Stimulated activated memory B cell treated with anti-CD40 and anti-IgM and Interleukin-4, amounts not matched to agents 10 μg/mL and 1 μg/mL and 100 μg/mL, for 72 hours (primary cell): Measurements from ENCODE around the gene PRPS2.

Source experiments
- ATAC-seq: fragments of 150-1000 bp; cut with Tn5 transposase; 2 replicates; pipeline ENCODE4 v1.10.0; 2021
- H3K27ac Mint-ChIP-seq: one replicate; pipeline ENCODE4 v1.8.0; 2022; ENCODE audit warnings: mild to moderate bottlenecking, mixed read lengths
- H3K27me3 Mint-ChIP-seq: one replicate; pipeline ENCODE4 v1.8.0; 2022; ENCODE audit warnings: mixed read lengths
- H3K36me3 Mint-ChIP-seq: one replicate; pipeline ENCODE4 v1.8.0; 2022; ENCODE audit warnings: mixed read lengths
- H3K4me1 Mint-ChIP-seq: one replicate; pipeline ENCODE4 v1.8.0; 2022; ENCODE audit warnings: mixed read lengths
- H3K4me3 Mint-ChIP-seq: one replicate; pipeline ENCODE4 v1.8.0; 2022; ENCODE audit warnings: mild to moderate bottlenecking, moderate library complexity, mixed read lengths
- H3K9me3 Mint-ChIP-seq: one replicate; pipeline ENCODE4 v1.8.0; 2022; ENCODE audit warnings: mixed read lengths

The PRPS2 gene

GRCh38 chrX:12791257-12792228 is at the start of gene PRPS2:
Gene PRPS2 (plus strand): TSS chrX:12791412. CDS start chrX:12791498, 86 bp downstream.
- peak within 1 kb of the TSS; percentile 89 for H3K4me3 Mint-ChIP-seq
- no peaks in the 10 kb centered on the region for H3K9me3 Mint-ChIP-seq
- H3K27me3 Mint-ChIP-seq, result no peaks in the 10 kb centered on the region
- H3K27ac Mint-ChIP-seq, result peak within 1 kb of the TSS; percentile 72
- H3K36me3 Mint-ChIP-seq, result no peaks in the 10 kb centered on the region
- peak; percentile 94 for ATAC-seq
- H3K4me1 Mint-ChIP-seq, result peaks cover 13% of the 10 kb centered on the region

GRCh38 chrX:12741416-12741815 is 49.8 kb upstream of the PRPS2 start:
- no peaks in the 10 kb centered on the region for H3K36me3 Mint-ChIP-seq
- H3K9me3 Mint-ChIP-seq, result no peaks in the 10 kb centered on the region
- no peak for ATAC-seq
- H3K4me1 Mint-ChIP-seq, result no peaks in the 10 kb centered on the region
- H3K4me3 Mint-ChIP-seq, result no peak overlapping the region
- H3K27ac Mint-ChIP-seq, result no peak overlapping the region
- no peaks in the 10 kb centered on the region for H3K27me3 Mint-ChIP-seq

- H3K27ac Mint-ChIP-seq, result no peak overlapping the region
- H3K4me3 Mint-ChIP-seq, result no peak overlapping the region
- peaks cover 4% of the 10 kb centered on the region for H3K9me3 Mint-ChIP-seq
- H3K4me1 Mint-ChIP-seq, result no peaks in the 10 kb centered on the region
- no peaks in the 10 kb centered on the region for H3K27me3 Mint-ChIP-seq
- ATAC-seq, result no peak
- H3K36me3 Mint-ChIP-seq, result no peaks in the 10 kb centered on the region
These were observed 43.8 kb upstream of the PRPS2 start for GRCh38 chrX:12747433-12747832.

- ATAC-seq, result no peak
These were observed 39.3 kb upstream of the PRPS2 start for GRCh38 chrX:12751887-12752286.

GRCh38 chrX:12753366-12753765 is 37.8 kb upstream of the PRPS2 start:
- Mint-ChIP-seq H3K27ac (no peak overlapping the region), H3K27me3 (no peaks in the 10 kb centered on the region)

More at GRCh38 chrX:12751887-12752286, 39.3 kb upstream of the PRPS2 start:
- Mint-ChIP-seq H3K27ac (no peak overlapping the region), H3K36me3 (no peaks in the 10 kb centered on the region), H3K9me3 (peaks cover 4% of the 10 kb centered on the region), H3K27me3 (no peaks in the 10 kb centered on the region), H3K4me1 (no peaks in the 10 kb centered on the region), H3K4me3 (no peak overlapping the region)

GRCh38 chrX:12758291-12758690 is 32.9 kb upstream of the PRPS2 start:
- Mint-ChIP-seq H3K36me3 (no peaks in the 10 kb centered on the region), H3K4me1 (no peaks in the 10 kb centered on the region), H3K27me3 (no peaks in the 10 kb centered on the region), H3K27ac (no peak overlapping the region), H3K4me3 (no peak overlapping the region), H3K9me3 (no peaks in the 10 kb centered on the region)
- no peak for ATAC-seq

More at GRCh38 chrX:12753366-12753765, 37.8 kb upstream of the PRPS2 start:
- no peak overlapping the region for H3K4me3 Mint-ChIP-seq
- H3K9me3 Mint-ChIP-seq, result peaks cover 4% of the 10 kb centered on the region
- no peak for ATAC-seq
- H3K36me3 Mint-ChIP-seq, result no peaks in the 10 kb centered on the region
- H3K4me1 Mint-ChIP-seq, result no peaks in the 10 kb centered on the region

- Mint-ChIP-seq H3K4me3 (no peak overlapping the region), H3K9me3 (no peaks in the 10 kb centered on the region), H3K36me3 (no peaks in the 10 kb centered on the region), H3K4me1 (peaks cover 4% of the 10 kb centered on the region), H3K27me3 (peaks cover under 1% of the 10 kb centered on the region), H3K27ac (no peak overlapping the region)
- no peak for ATAC-seq
These were observed 23.4 kb upstream of the PRPS2 start for GRCh38 chrX:12767856-12768255.

- Mint-ChIP-seq H3K4me1 (peaks cover 4% of the 10 kb centered on the region), H3K4me3 (no peak overlapping the region), H3K36me3 (no peaks in the 10 kb centered on the region), H3K9me3 (no peaks in the 10 kb centered on the region), H3K27me3 (peaks cover 7% of the 10 kb centered on the region), H3K27ac (no peak overlapping the region)
- no peak for ATAC-seq
These were observed 22.7 kb upstream of the PRPS2 start for GRCh38 chrX:12768491-12768890.

- Mint-ChIP-seq H3K4me3 (no peak overlapping the region), H3K36me3 (no peaks in the 10 kb centered on the region), H3K27me3 (peaks cover 10% of the 10 kb centered on the region), H3K9me3 (no peaks in the 10 kb centered on the region), H3K4me1 (peaks cover 4% of the 10 kb centered on the region), H3K27ac (no peak overlapping the region)
- ATAC-seq, result no peak
These were observed 20.8 kb upstream of the PRPS2 start for GRCh38 chrX:12770440-12770839.

GRCh38 chrX:12771445-12772069 is 19.7 kb upstream of the PRPS2 start:
- Mint-ChIP-seq H3K9me3 (no peaks in the 10 kb centered on the region), H3K27me3 (peaks cover 10% of the 10 kb centered on the region), H3K4me1 (peaks cover 4% of the 10 kb centered on the region), H3K4me3 (no peak overlapping the region), H3K36me3 (no peaks in the 10 kb centered on the region), H3K27ac (no peak overlapping the region)
- ATAC-seq, result peak; percentile 96

- no peaks in the 10 kb centered on the region for H3K36me3 Mint-ChIP-seq
- no peak overlapping the region for H3K27ac Mint-ChIP-seq
- no peak for ATAC-seq
- H3K27me3 Mint-ChIP-seq, result peaks cover 10% of the 10 kb centered on the region
- no peaks in the 10 kb centered on the region for H3K9me3 Mint-ChIP-seq
- no peak overlapping the region for H3K4me3 Mint-ChIP-seq
- H3K4me1 Mint-ChIP-seq, result no peaks in the 10 kb centered on the region
These were observed 13.5 kb upstream of the PRPS2 start for GRCh38 chrX:12777670-12778069.

GRCh38 chrX:12779534-12779933 is 11.7 kb upstream of the PRPS2 start:
- H3K4me1 Mint-ChIP-seq, result no peaks in the 10 kb centered on the region
- no peaks in the 10 kb centered on the region for H3K36me3 Mint-ChIP-seq
- H3K27me3 Mint-ChIP-seq, result no peaks in the 10 kb centered on the region
- H3K4me3 Mint-ChIP-seq, result no peak overlapping the region
- no peak overlapping the region for H3K27ac Mint-ChIP-seq
- no peaks in the 10 kb centered on the region for H3K9me3 Mint-ChIP-seq
- no peak for ATAC-seq

GRCh38 chrX:12788645-12789044 is 2.6 kb upstream of the PRPS2 start:
- Mint-ChIP-seq H3K36me3 (no peaks in the 10 kb centered on the region), H3K9me3 (no peaks in the 10 kb centered on the region)

GRCh38 chrX:12789976-12790375 is 1.2 kb upstream of the PRPS2 start:
- Mint-ChIP-seq H3K4me3 (peak overlapping the region; percentile 89), H3K27me3 (no peaks in the 10 kb centered on the region), H3K9me3 (no peaks in the 10 kb centered on the region), H3K27ac (peak overlapping the region; percentile 72), H3K4me1 (peaks cover 13% of the 10 kb centered on the region), H3K36me3 (no peaks in the 10 kb centered on the region)
- no peak for ATAC-seq

More at GRCh38 chrX:12788645-12789044, 2.6 kb upstream of the PRPS2 start:
- Mint-ChIP-seq H3K4me1 (peaks cover 13% of the 10 kb centered on the region), H3K4me3 (no peak overlapping the region), H3K27me3 (no peaks in the 10 kb centered on the region), H3K27ac (no peak overlapping the region)
- ATAC-seq, result no peak

GRCh38 chrX:12790885-12791256 is 341 bp upstream of the PRPS2 start:
- Mint-ChIP-seq H3K36me3 (no peaks in the 10 kb centered on the region), H3K4me3 (peak overlapping the region; percentile 89), H3K27ac (peak overlapping the region; percentile 72), H3K27me3 (no peaks in the 10 kb centered on the region), H3K4me1 (peaks cover 13% of the 10 kb centered on the region), H3K9me3 (no peaks in the 10 kb centered on the region)
- ATAC-seq, result peak; percentile 40

- no peak for ATAC-seq
- Mint-ChIP-seq H3K9me3 (no peaks in the 10 kb centered on the region), H3K4me1 (peaks cover 13% of the 10 kb centered on the region), H3K4me3 (peak overlapping the region; percentile 75), H3K36me3 (peaks cover 2% of the 10 kb centered on the region), H3K27me3 (no peaks in the 10 kb centered on the region), H3K27ac (no peak overlapping the region)
These were observed 1.5 kb downstream of the PRPS2 start for GRCh38 chrX:12792711-12793110.
